ENCODE results near the gene TRIM44.
"Not testable (repeated sequence)": the region's sequence is repeated elsewhere in the genome, so short reads cannot be mapped to it uniquely, and the experiment has no call there.

DNA sequence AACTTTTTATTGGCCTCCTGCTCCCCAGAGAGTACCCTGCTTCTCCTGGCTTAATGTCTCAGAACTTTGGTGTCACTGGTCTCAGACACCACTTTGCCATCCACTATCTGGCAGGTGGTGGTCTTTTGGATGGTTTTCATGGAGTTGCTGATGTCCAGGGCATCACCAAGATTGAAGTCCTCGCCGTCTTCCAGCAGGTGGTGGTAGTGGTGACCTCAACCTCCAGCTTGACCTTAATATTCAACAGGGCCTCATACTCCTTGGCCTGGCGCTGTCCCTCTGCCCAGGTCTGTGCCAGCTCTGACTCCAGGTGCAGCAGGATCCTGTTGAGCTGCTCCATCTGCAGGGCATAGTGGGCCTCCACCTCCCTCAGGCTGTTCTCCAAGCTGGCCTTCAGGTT lies 197.6 kb downstream of the TRIM44 start:
- TF ChIP-seq, protein P1, sequence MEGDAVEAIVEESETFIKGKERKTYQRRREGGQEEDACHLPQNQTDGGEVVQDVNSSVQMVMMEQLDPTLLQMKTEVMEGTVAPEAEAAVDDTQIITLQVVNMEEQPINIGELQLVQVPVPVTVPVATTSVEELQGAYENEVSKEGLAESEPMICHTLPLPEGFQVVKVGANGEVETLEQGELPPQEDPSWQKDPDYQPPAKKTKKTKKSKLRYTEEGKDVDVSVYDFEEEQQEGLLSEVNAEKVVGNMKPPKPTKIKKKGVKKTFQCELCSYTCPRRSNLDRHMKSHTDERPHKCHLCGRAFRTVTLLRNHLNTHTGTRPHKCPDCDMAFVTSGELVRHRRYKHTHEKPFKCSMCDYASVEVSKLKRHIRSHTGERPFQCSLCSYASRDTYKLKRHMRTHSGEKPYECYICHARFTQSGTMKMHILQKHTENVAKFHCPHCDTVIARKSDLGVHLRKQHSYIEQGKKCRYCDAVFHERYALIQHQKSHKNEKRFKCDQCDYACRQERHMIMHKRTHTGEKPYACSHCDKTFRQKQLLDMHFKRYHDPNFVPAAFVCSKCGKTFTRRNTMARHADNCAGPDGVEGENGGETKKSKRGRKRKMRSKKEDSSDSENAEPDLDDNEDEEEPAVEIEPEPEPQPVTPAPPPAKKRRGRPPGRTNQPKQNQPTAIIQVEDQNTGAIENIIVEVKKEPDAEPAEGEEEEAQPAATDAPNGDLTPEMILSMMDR (IDR thresholded peaks at IDR 0.05; ENCODE audit: low read depth, low read length, missing input control), result not testable (repeated sequence)
- TF ChIP-seq, protein P2, sequence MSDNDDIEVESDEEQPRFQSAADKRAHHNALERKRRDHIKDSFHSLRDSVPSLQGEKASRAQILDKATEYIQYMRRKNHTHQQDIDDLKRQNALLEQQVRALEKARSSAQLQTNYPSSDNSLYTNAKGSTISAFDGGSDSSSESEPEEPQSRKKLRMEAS (IDR thresholded peaks at IDR 0.05), result not testable (repeated sequence)
- not testable (repeated sequence) for TF ChIP-seq HNF4G, SP1 (IDR thresholded peaks at IDR 0.05)
